NCI-H1105 treated with DMSO at 0.1 percent for 48 hours (cell line): ENCODE measurements around the gene PNMA8B.
"Not testable (repeated sequence)": the region's sequence is repeated elsewhere in the genome, so short reads cannot be mapped to it uniquely, and the experiment has no call there.

ENCODE experiments used
- DNase-seq: peaks from one replicate; lab custom pipeline; 2025; lab: John Stamatoyannopoulos, UW

Gene PNMA8B

GRCh38 chr19:46513461-46514236 lies 18.0 kb upstream of the PNMA8B start:
- DNase-seq, result peak; percentile 38

DNA sequence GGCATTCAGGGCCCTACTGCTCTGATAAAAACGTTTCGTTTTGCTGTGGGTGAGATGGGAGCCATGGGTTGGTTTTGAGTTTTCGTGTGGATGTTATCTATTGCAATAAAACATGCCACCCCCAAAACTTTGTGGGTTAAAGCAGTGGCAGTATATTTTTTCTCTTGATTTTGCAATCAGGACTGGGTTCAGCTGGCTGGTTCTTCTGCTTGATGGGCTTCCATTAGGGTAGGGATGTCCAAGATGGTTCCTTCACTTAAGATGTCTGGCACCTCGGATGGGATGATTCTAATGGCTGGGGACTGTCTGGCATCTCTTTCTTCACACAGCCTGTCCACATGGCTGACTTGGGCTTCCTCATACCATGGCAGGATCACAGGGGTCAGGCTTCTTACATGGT lies 15.6 kb upstream of the PNMA8B start:
- no peak for DNase-seq

DNA sequence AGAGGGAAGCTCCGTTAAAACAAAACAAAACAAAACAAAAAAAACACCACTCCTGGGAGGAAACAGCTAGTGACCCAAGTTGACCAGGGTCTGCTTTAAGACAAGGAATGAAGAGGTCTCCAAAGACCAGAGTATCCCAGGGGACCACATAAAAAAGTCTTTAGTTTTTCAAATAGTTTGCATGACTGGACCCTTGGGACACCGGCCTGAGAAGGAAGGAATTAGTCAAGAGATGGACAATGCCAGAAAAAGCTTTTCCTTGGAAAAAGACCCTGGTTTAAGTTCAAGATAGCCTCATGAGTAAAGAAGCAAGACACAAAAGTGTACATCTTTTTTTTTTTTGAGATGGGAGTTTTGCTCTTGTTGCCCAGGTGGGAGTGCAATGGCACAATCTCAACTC lies 12.5 kb upstream of the PNMA8B start:
- DNase-seq, result no peak

GRCh38 chr19:46503848-46504453 lies 8.3 kb upstream of the PNMA8B start:
- DNase-seq, result no peak

GRCh38 chr19:46502891-46503290 lies 7.2 kb upstream of the PNMA8B start:
- DNase-seq, result no peak

GRCh38 chr19:46499692-46500091 lies 4.0 kb upstream of the PNMA8B start:
- no peak for DNase-seq

- DNase-seq, result no peak
Measured at GRCh38 chr19:46497773-46498172, 2.1 kb upstream of the PNMA8B start.

- DNase-seq, result not testable (repeated sequence)
Measured at GRCh38 chr19:46496886-46497285, 1.2 kb upstream of the PNMA8B start.

DNA sequence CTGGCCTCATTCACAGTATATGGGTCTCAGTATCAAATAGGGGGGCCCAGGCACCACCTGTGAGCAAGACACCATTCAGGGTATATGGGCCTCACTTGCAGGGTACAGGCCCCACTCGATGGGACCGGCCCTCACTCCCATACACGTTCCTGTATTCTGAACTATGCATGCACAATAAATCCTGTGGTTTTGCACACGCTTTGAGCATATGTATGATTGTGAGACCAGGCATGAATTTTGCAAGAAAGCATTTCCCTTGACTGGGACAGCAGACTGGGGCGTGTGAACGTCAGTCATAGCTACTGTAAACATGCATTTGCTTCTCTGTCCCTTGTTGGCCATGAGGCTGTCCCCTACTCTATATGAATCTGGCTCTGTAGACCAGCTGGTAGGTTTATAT lies 637 bp upstream of the PNMA8B start:
- DNase-seq, result no peak

- DNase-seq, result no peak
Measured at GRCh38 chr19:46494941-46495785, 504 bp downstream of the PNMA8B start.

GRCh38 chr19:46494146-46494940 lies 1.3 kb downstream of the PNMA8B start:
- DNase-seq, result no peak

- no peak for DNase-seq
Measured at GRCh38 chr19:46493236-46494145, 2.2 kb downstream of the PNMA8B start.

GRCh38 chr19:46492841-46493235 lies 2.8 kb downstream of the PNMA8B start:
- no peak for DNase-seq

DNA sequence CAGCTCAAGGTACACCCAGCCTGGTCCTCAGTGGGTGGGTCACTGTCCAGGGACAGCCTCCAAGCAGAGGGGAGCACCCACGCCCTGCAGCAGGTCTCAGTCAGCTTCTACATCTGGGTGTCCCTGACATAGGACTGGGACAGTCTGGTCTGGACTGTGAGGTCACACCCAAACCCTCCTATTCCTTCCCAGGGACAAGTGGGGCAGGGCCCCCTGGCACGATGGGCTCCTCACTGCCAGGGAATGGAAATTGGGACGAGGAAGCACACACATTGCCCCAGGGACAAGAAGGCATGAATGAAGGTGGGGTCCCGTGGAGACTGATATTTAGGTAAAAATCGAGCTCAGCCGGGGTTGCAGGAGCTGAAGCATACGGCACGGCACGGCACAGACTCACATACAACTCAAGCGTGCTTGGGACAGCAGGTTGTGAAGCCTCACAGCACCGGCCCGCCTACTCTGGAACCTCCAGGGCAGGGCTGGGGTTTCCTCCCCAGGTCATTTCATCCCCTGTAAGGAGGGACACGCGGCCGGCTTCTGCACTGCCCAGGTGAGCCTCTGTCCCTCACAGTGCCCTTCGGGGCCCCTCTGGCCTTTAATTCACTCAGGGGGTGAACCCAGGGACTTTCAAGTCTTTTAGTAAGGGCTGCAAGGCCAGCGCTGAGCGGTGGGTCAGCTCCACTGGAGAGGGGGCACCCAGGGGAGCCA lies 3.5 kb downstream of the PNMA8B start:
- no peak for DNase-seq

DNA sequence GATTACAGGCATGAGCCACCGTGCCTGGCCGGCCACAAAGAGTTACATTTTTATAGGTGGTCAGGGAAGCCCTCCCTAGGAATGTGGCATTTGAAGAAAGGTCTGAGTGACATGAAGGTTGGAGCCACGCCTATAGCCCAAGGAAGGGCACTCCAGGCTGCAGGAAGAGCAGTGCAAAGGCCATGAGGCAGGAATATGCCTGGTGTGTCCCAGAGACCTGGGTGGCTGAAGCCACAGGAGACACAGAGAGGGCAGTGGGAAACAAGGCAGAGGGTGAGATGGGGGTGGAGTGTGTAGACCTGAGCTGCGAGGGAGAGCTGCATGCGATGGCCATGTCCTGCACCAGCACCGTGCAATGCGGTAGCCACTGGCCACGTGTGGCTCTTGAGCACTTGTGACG lies 4.9 kb downstream of the PNMA8B start:
- no peak for DNase-seq

- no peak for DNase-seq
Measured at GRCh38 chr19:46489445-46490272, 6.0 kb downstream of the PNMA8B start.

DNA sequence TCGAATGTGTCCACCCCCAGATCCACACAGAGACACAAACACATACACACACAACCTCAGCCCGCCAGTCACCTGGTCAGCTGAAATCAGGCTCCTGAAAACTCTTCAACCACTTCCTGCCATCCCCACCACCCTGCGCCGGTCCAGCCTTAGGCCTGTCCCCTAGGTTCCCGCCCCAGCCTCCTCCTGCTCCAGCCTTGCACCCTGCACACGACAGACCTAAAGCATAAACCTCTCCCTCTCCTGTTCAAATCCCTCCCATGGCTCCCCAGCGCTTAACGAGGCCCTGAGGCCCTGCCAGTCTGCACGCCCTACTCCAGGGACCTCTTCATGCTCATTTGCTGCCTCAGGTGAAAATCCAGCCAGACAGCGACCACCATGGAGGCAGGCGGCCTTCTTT lies 7.1 kb downstream of the PNMA8B start:
- DNase-seq, result no peak

- DNase-seq, result peak; percentile 66
Measured at GRCh38 chr19:46487802-46488445, 7.7 kb downstream of the PNMA8B start.
